IPS-NIHi11 (cell line): ENCODE measurements around the gene STIM2.
"Not testable (repeated sequence)": the region's sequence is repeated elsewhere in the genome, so short reads cannot be mapped to it uniquely, and the experiment has no call there.

Experiments used
- DNase-seq: peaks from one replicate; pipeline ENCODE4 v3.0.0; 2012; ENCODE audit warnings: mixed read lengths, low spot score

STIM2 gene

DNA sequence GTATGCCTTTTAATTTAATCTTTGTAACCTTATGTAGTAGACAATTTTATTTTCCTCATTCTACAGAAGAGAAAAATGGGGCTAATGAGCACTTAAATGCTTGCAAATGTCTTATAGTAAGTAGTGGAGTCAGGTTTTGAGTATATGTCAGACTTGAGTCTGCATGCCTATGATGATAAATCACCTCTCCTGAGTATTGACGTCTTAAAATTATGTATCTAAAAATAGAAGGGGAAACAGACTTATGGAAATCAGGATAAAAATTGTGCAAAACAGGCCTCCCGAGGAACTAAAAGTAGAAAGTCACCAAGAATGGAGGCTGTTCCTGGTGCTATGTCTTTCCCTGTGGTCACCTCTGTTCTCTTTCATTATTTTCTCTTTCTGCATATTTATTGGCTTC, 92.7 kb downstream of the STIM2 start:
- no peak for DNase-seq

DNA sequence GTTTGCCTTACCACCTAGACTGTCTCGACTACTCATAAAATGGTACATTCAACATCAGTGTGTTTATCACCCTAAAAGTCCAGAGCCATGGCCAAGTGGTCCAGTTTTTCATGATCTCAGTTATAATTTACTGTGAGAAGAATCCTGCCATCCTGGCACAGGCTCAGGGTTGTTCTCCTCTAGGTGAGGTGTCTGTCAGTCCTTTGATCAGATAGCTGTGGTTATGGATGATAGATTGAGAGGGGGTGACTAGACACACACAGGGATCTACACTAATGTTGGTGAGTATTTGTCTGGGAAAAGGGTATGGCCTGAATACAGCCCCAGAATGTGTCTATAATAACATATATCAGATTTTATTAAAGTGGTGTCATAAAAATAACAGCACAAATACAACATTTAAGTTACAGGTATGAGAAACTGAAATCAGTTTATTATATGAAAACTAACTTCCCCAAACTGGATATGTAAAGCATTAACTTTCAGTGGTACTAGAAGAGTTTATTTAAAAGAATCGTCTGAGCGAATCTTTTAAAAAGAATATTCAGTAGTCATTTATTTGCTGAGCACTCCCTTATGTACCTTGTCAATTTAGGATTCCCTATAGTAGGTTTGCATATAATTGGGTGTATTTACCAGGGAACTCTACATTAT, 93.3 kb downstream of the STIM2 start:
- DNase-seq = no peak

DNA sequence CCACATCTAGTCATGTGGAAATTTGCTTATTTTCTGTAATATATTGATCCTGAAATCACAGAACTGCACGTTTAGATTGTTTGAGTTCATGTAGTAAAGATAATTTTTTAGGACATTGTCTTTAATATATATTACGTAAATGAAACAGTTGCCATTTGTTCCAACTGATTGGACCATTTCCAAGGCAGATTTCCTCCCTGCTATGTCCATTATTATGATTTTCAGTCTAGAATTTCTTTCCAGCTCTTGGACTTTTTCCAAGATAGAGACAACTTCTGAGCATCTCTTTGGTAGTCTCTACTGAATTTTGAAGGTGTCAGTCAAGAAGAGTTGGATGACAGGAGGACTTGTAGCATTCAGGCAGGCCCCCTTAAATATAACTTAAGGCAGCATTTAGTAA, 94.6 kb downstream of the STIM2 start:
- DNase-seq = no peak

- no peak for DNase-seq
These were observed 98.4 kb downstream of the STIM2 start for GRCh38 chr4:26958925-26959653.

DNA sequence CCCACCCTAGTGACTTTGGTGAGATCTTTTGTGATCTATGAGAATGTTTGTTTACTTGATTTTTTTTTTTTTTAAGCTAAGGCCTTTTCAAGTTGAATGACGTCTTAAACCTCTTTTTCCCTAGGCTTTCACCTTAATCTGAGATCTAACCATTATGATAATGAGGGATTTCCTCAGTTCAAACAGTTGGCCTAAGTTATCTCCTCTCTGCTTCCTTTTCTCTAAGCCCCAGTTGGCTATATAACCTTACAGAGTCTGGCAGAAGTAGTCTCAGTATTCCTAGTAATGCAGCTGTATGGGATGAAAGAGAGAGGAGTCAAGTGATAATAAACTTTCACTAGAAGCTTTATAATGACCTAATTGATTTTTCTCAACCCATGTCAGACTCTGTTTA, 99.0 kb downstream of the STIM2 start:
- no peak for DNase-seq

DNA sequence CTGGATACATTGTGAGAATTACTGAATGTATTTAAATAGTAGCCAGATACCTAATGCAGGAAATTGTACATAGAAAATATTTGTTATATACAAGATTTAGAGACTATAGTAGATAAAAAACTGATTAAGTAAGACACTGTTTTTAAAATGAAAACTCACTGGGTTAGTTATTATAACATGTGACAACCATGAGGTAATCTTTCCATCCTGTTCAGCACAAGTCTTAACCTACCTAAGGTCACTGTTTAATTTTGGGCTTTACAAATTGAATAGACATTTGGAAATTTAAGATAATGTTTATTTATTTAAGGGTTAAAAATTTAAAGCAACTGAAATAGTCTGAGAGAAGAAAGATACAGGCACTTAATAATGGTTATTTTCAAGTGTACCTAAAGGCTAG, 102.1 kb downstream of the STIM2 start:
- DNase-seq = no peak

GRCh38 chr4:26964512-26964911, 103.9 kb downstream of the STIM2 start:
- no peak for DNase-seq

DNA sequence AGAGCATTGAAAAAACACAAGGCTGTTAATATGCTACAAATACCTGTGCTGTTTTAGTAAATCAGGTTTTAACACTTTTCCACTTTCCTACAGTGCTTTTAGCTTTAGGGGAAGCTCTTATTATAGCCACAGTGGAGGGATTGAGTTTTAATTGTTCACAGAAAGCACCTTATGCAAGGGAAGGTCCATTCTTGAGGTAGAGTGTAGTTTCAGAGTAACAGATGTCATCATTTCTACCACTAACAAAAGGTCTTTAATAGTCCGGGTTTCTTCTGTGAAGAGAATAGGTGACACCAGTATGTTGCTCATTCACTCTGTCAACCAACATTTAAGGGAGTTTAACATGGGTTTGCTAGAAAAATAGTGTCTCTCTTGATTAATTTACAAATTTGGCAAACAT, 104.4 kb downstream of the STIM2 start:
- DNase-seq = no peak

GRCh38 chr4:26975464-26976181, 115.0 kb downstream of the STIM2 start:
- DNase-seq = not testable (repeated sequence)

- no peak for DNase-seq
These were observed 117.9 kb downstream of the STIM2 start for GRCh38 chr4:26978387-26979053.

- no peak for DNase-seq
These were observed 124.3 kb downstream of the STIM2 start for GRCh38 chr4:26984896-26985295.

- no peak for DNase-seq
These were observed 125.2 kb downstream of the STIM2 start for GRCh38 chr4:26985873-26986272.

DNA sequence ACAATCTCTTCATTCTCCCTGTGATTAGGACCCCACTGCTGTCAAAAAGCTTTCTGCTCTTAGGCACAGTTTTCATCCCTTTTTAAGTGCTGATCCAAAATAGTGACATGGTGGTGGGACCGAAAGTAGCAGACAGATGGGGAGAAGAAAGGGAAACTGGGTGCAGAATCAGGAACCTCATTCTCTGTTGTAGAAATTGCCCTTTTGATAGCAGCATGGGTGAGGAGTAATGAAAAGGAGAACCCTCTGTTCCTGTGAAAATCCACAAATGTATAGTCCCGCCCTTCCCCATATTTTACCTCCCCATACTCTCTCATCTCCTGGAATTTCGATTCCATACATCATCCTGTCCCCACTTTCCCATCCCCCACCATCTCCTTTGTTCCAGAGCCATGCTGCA, 126.5 kb downstream of the STIM2 start:
- no peak for DNase-seq

- DNase-seq = no peak
These were observed 130.4 kb downstream of the STIM2 start for GRCh38 chr4:26991057-26991456.

- DNase-seq = no peak
These were observed 132.2 kb downstream of the STIM2 start for GRCh38 chr4:26992657-26993361.

DNA sequence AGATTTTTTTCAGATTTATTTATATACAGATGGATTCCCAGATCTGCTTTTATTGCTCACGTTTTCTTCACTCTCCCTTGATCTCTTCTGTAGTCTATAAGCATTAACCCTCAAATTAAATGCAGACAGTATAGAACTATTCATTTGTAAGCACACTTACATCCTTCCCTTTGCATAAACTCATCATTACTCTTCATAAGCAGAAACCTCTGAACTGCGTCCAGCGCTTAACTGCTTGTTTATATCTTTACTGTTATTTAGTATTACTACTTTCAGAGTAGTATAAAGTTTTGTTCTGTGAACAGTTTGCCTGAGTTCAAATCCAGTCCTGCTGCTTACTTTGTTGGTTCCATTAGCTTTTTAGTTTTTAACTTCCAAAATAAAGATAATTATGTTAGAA, 132.9 kb downstream of the STIM2 start:
- DNase-seq = no peak

DNA sequence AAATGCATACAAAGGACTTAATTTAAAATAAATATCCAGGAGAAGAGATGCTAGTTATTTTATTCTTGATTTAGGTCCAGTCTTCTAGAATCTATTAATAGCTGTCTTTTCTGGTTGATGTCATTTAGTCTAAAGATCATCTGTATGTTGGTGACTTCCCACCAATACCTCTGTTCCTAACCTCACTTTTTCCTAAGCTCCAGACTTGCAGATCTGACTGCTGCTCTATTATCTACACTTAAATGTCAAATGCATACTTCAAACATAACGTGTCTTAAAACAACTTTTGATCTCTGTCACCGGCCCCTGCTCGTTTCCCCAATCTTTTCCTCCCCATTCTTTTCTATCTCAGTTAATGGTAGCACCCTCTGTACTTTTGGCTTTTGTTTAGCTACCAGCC, 133.3 kb downstream of the STIM2 start:
- no peak for DNase-seq

DNA sequence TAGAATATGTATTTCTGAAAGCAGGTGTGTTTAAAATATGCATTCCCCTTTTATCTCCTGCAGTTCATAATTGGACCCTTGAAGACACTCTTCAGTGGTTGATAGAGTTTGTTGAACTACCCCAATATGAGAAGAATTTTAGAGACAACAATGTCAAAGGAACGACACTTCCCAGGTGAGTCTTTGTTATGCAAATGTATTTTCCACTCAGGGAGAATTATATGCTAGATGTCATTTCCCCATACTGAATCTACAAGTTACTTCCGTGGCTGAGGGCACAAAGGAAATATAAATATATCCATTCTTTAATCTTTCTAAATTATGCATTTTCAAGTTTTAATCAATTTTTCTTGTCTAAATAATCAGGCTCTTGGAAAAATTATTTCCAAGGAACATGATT, 134.7 kb downstream of the STIM2 start:
- DNase-seq = no peak

- DNase-seq = no peak
These were observed 136.1 kb downstream of the STIM2 start for GRCh38 chr4:26996745-26997144.

GRCh38 chr4:26999689-27000088, 139.0 kb downstream of the STIM2 start:
- no peak for DNase-seq

- DNase-seq = no peak
These were observed 139.5 kb downstream of the STIM2 start for GRCh38 chr4:27000122-27000521.

- no peak for DNase-seq
These were observed 140.2 kb downstream of the STIM2 start for GRCh38 chr4:27000820-27001219.
